ENCODE measurements around the gene COLEC12. TPM values are rescaled to one million over a fixed set of nuclear protein-coding genes. Genes with fewer than 3 reads are reported as not detected.
A peak's percentile ranks its signal among the peaks of the same experiment; 100 is the strongest.

The COLEC12 gene
- polyA plus RNA-seq, 3 donors = 0.21 to 0.47 (median 0.35) TPM

GRCh38 chr18:373780-374179 is 126.7 kb downstream of the COLEC12 start:
- H3K27ac Mint-ChIP-seq = no peak overlapping the region
- Histone ChIP-seq H3K36me3 (replicated peaks in 1 of 2; ENCODE audit: control insufficient read depth in 1 of 2, insufficient read depth in 2 of 2, low read length in 2 of 2) (no peaks in the 10 kb centered on the region), H4K20me1 (ENCODE audit: insufficient read depth, low read length) (no peaks in the 10 kb centered on the region), H3K4me3 (replicated peaks in 1 of 3; ENCODE audit: low read depth in 2 of 3, low read length in 3 of 3) (no peak overlapping the region), H3K27ac (ENCODE audit: low read depth in 1 of 2, low read length in 2 of 2) (no peak overlapping the region), H3K4me2 (replicated peaks; ENCODE audit: extremely low read depth, low read length, poor library complexity, severe bottlenecking) (no peak overlapping the region), H2AFZ (ENCODE audit: insufficient read depth, low read depth, low read length, poor library complexity, severe bottlenecking) (no peak overlapping the region), H3K79me2 (ENCODE audit: insufficient read depth, low read length) (no peaks in the 10 kb centered on the region), H3K4me1 (ENCODE audit: control insufficient read depth in 1 of 2, insufficient read depth in 2 of 2, low read length in 2 of 2) (peaks cover 84 to 85% of the 10 kb centered on the region in 2 donors), H3K9ac (ENCODE audit: insufficient read depth, low read length, poor library complexity, severe bottlenecking) (no peak overlapping the region), H3K9me3 (replicated peaks in 1 of 2; ENCODE audit: control insufficient read depth in 1 of 2, insufficient read depth in 1 of 2, low read length in 2 of 2) (no peaks in the 10 kb centered on the region), H3K27me3 (ENCODE audit: control insufficient read depth in 2 of 2, insufficient read depth in 2 of 2, low read length in 2 of 2) (no peaks in the 10 kb centered on the region)
- TF ChIP-seq CTCF (IDR thresholded peaks at IDR 0.05) = no peak
- peaks cover 2 to 3% of the 10 kb centered on the region in 2 donors for H3K36me3 Mint-ChIP-seq
- H3K4me3 Mint-ChIP-seq = no peak overlapping the region
- intact Hi-C loops (cut with micrococcal nuclease) = loop anchor here (5.0 to 10.0 kb wide), 2 partner anchors 36 to 49 kb away; no protein-coding TSS in a partner anchor
- H3K4me1 Mint-ChIP-seq = peaks cover 82% of the 10 kb centered on the region
- H3K27me3 Mint-ChIP-seq (ENCODE audit: low read depth in 3 of 3) = peaks cover 0 to 3% (median 0%) of the 10 kb centered on the region in 3 donors
- no peak for DNase-seq
- peaks cover 0 to 1% (median 0%) of the 10 kb centered on the region in 7 donors for H3K9me3 Mint-ChIP-seq
- 97% methylated on average over 3 of the region's 5 CpGs for WGBS (ENCODE audit: insufficient coverage)

DNA sequence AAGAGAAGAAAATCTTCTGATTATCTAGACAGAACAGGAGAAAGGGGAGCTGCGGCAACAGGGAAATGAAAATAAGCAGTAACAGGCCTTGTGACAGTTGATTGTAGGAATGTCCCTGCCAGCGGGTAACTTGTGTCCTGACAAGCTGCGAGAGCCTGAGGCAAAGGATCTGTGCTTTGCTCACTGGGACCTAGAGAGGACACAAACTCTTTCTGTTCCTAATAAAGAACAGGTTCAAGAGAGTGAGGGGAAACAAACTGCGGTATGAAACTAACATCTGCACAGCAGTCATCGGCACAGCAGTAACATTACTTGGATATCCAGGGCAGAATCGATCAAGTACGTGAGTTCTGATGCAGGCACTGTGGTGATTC is 128.9 kb downstream of the COLEC12 start:
- no peaks in the 10 kb centered on the region for H3K9me3 ChIP-seq (replicated peaks in 1 of 2; ENCODE audit: control insufficient read depth in 1 of 2, insufficient read depth in 1 of 2, low read length in 2 of 2)
- peaks cover 0 to 1% (median 0%) of the 10 kb centered on the region in 7 donors for H3K9me3 Mint-ChIP-seq
- DNase-seq = no peak
- no peak overlapping the region for H3K9ac ChIP-seq (ENCODE audit: insufficient read depth, low read length, poor library complexity, severe bottlenecking)
- peak overlapping the region; percentile 14 for H3K4me2 ChIP-seq (replicated peaks; ENCODE audit: extremely low read depth, low read length, poor library complexity, severe bottlenecking)
- H3K27me3 Mint-ChIP-seq (ENCODE audit: low read depth in 3 of 3) = peaks cover 0 to 3% (median 2%) of the 10 kb centered on the region in 3 donors
- no peak for TF ChIP-seq CTCF (IDR thresholded peaks at IDR 0.05)
- H3K27ac ChIP-seq (ENCODE audit: low read depth in 1 of 2, low read length in 2 of 2) = no peak overlapping the region
- H3K4me1 Mint-ChIP-seq = peaks cover 61% of the 10 kb centered on the region
- peaks cover 62 to 63% of the 10 kb centered on the region in 2 donors for H3K4me1 ChIP-seq (ENCODE audit: control insufficient read depth in 1 of 2, insufficient read depth in 2 of 2, low read length in 2 of 2)
- H3K27ac Mint-ChIP-seq = peak overlapping the region in 3 of 7 donors; percentile 45 to 77 (median 50)
- intact Hi-C loops (cut with micrococcal nuclease) = loop anchor here (5.0 to 10.0 kb wide), 2 partner anchors 34 to 47 kb away; no protein-coding TSS in a partner anchor
- H3K36me3 ChIP-seq (replicated peaks in 1 of 2; ENCODE audit: control insufficient read depth in 1 of 2, insufficient read depth in 2 of 2, low read length in 2 of 2) = no peaks in the 10 kb centered on the region
- H4K20me1 ChIP-seq (ENCODE audit: insufficient read depth, low read length) = no peaks in the 10 kb centered on the region
- peaks cover 0 to 2% of the 10 kb centered on the region in 2 donors for H3K36me3 Mint-ChIP-seq
- H3K27me3 ChIP-seq (ENCODE audit: control insufficient read depth in 2 of 2, insufficient read depth in 2 of 2, low read length in 2 of 2) = no peaks in the 10 kb centered on the region
- no peak overlapping the region for H3K4me3 ChIP-seq (replicated peaks in 1 of 3; ENCODE audit: low read depth in 2 of 3, low read length in 3 of 3)
- H3K79me2 ChIP-seq (ENCODE audit: insufficient read depth, low read length) = no peaks in the 10 kb centered on the region
- H3K4me3 Mint-ChIP-seq = no peak overlapping the region
- H2AFZ ChIP-seq (ENCODE audit: insufficient read depth, low read depth, low read length, poor library complexity, severe bottlenecking) = peak overlapping the region; percentile 52
- WGBS (ENCODE audit: insufficient coverage) = 39% methylated on average over 7 of the region's 7 CpGs

All from CD14-positive monocyte (primary cell).